Measurements from ENCODE around the gene TK2. TPM values are rescaled to one million over a fixed set of nuclear protein-coding genes. Genes with fewer than 3 reads are reported as not detected.
"Not testable (repeated sequence)": the region's sequence is repeated elsewhere in the genome, so short reads cannot be mapped to it uniquely, and the experiment has no call there.

The TK2 gene
- total RNA-seq, 2 donors from 2014 or later: 28.1 to 45.9 TPM

GRCh38 chr16:66572356-66572755 is 22.4 kb upstream of the TK2 start:
- Histone ChIP-seq H3K36me3 (no peaks in the 10 kb centered on the region), H3K4me3 (no peak overlapping the region), H3K4me1 (replicated peaks) (no peaks in the 10 kb centered on the region), H3K27ac (no peak overlapping the region), H3K9me3 (no peaks in the 10 kb centered on the region), H3K27me3 (replicated peaks; ENCODE audit: insufficient read depth) (no peaks in the 10 kb centered on the region)
- WGBS: 84% methylated on average over 2 of the region's 2 CpGs
- no peak for TF ChIP-seq CTCF (IDR thresholded peaks at IDR 0.05)
- no peak for TF ChIP-seq POLR2A (IDR thresholded peaks at IDR 0.05)
- TF ChIP-seq POLR2AphosphoS5 (IDR thresholded peaks at IDR 0.05): no peak
- no peak for DNase-seq (ENCODE audit: low spot score)
- intact Hi-C loops (cut with DNase I): no loop called here

DNA sequence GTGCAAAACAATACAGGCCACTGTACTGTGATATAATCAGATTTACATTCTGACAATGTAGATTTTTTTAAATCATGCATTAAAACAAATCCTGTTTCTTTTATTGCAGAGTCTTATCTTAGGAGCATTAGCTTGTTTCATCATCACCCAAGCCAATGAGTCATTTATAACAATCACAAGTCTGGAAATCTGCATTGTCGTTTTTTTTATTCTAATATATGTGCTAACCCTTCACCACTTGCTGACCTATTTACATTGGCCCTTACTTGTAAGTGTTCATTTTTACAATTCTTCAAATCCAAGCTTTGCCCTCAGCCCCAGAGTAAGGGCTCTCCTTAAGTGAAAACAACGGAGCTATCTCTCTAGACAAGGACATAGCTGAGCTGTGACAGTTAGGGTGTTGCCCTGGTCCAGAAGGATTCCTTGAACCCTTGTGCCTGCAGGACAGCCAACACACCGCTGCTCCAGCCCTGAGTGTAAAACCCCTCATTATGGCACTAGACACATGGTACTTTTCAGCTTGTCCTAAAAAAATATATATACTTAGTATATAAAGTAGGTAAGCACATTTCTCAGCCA is 20.0 kb upstream of the TK2 start:
- Histone ChIP-seq H3K4me1 (replicated peaks) (no peaks in the 10 kb centered on the region), H3K4me3 (no peak overlapping the region), H3K27me3 (replicated peaks; ENCODE audit: insufficient read depth) (no peaks in the 10 kb centered on the region), H3K27ac (no peak overlapping the region), H3K36me3 (no peaks in the 10 kb centered on the region), H3K9me3 (no peaks in the 10 kb centered on the region)
- 61% methylated on average over 3 of the region's 3 CpGs for WGBS
- TF ChIP-seq POLR2AphosphoS5 (IDR thresholded peaks at IDR 0.05) (no peak), CTCF (IDR thresholded peaks at IDR 0.05) (no peak), POLR2A (IDR thresholded peaks at IDR 0.05) (no peak)
- intact Hi-C loops (cut with DNase I): no loop called here
- no peak for DNase-seq (ENCODE audit: low spot score)

DNA sequence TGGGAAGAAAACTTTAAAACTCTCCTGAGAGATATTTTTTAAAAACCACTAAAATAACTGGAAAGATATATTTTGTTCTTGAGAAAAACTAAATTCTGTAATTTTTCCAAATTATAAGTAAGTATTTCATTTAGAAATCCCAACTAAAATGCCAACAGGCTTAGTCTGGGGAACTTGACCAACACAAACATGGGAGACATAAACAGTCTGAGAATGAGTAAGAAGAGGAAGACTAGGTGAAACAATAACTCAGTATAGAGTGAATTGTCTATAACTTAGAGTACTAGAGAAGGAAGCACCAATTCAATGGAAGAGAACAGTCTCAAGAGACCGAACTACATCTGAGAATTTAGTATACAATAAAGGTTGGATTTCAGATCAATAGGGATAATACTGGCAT is 19.2 kb upstream of the TK2 start:
- intact Hi-C loops (cut with DNase I): no loop called here
- TF ChIP-seq CTCF (IDR thresholded peaks at IDR 0.05) (no peak), POLR2AphosphoS5 (IDR thresholded peaks at IDR 0.05) (no peak), POLR2A (IDR thresholded peaks at IDR 0.05) (no peak)
- Histone ChIP-seq H3K36me3 (no peaks in the 10 kb centered on the region), H3K4me3 (no peak overlapping the region), H3K27me3 (replicated peaks; ENCODE audit: insufficient read depth) (no peaks in the 10 kb centered on the region), H3K4me1 (replicated peaks) (no peaks in the 10 kb centered on the region), H3K27ac (no peak overlapping the region), H3K9me3 (no peaks in the 10 kb centered on the region)
- WGBS: 89% methylated on average over 1 of the region's 1 CpG
- DNase-seq (ENCODE audit: low spot score): no peak

GRCh38 chr16:66568355-66568754 is 18.4 kb upstream of the TK2 start:
- Histone ChIP-seq H3K36me3 (no peaks in the 10 kb centered on the region), H3K9me3 (no peaks in the 10 kb centered on the region), H3K27ac (no peak overlapping the region), H3K4me3 (no peak overlapping the region), H3K27me3 (replicated peaks; ENCODE audit: insufficient read depth) (no peaks in the 10 kb centered on the region), H3K4me1 (replicated peaks) (no peaks in the 10 kb centered on the region)
- intact Hi-C loops (cut with DNase I): no loop called here
- 97% methylated on average over 2 of the region's 2 CpGs for WGBS
- no peak for DNase-seq (ENCODE audit: low spot score)
- TF ChIP-seq POLR2A (IDR thresholded peaks at IDR 0.05) (no peak), CTCF (IDR thresholded peaks at IDR 0.05) (no peak), POLR2AphosphoS5 (IDR thresholded peaks at IDR 0.05) (no peak)

DNA sequence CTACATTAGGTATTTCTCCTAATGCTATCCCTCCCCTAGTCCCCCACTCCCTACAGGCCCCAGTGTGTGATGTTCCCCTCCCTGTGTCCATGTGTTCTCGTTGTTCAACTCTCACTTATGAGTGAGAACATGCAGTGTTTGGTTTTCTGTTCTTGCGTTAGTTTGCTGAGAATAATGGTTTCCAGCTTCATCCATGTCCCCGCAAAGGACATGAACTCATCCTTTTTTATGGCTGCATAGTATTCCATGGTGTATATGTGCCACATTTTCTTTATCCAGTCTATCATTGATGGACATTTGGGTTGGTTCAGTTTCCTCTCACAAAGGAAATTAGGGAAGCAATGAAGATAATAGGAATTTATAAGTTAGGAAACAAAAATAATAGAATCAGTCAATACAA is 17.3 kb upstream of the TK2 start:
- H3K36me3 ChIP-seq; H3K9me3 ChIP-seq; H3K27me3 ChIP-seq (replicated peaks; ENCODE audit: insufficient read depth); H3K4me3 ChIP-seq; DNase-seq (ENCODE audit: low spot score); H3K27ac ChIP-seq; intact Hi-C loops (cut with DNase I); H3K4me1 ChIP-seq (replicated peaks): not testable (repeated sequence)
- WGBS: 99% methylated on average over 3 of the region's 3 CpGs

Measured in prostate gland (tissue), 2 donors.